GM18858 (cell line): Measurements from ENCODE around the gene C1orf87.
"Not testable (repeated sequence)": the region's sequence is repeated elsewhere in the genome, so short reads cannot be mapped to it uniquely, and the experiment has no call there.

ENCODE experiments used
- ATAC-seq: cut with Tn5 transposase; IDR thresholded peaks from one replicate; pipeline ENCODE4 v1.9.1; 2021; ENCODE audit not compliant: unreplicated experiment

The C1orf87 gene

GRCh38 chr1:59997479-59998115, 76.0 kb downstream of the C1orf87 start:
- ATAC-seq, result no peak

- ATAC-seq, result no peak
Measured at GRCh38 chr1:59994302-59995198, 79.0 kb downstream of the C1orf87 start.

- no peak for ATAC-seq
Measured at GRCh38 chr1:59992040-59992820, 81.3 kb downstream of the C1orf87 start.

- ATAC-seq, result no peak
Measured at GRCh38 chr1:59990470-59990869, 83.1 kb downstream of the C1orf87 start.

- ATAC-seq, result no peak
Measured at GRCh38 chr1:59986516-59987310, 86.9 kb downstream of the C1orf87 start.

GRCh38 chr1:59985911-59986515, 87.6 kb downstream of the C1orf87 start:
- ATAC-seq, result no peak

GRCh38 chr1:59979666-59980065, 93.9 kb downstream of the C1orf87 start:
- ATAC-seq, result no peak

- no peak for ATAC-seq
Measured at GRCh38 chr1:59978511-59978910, 95.1 kb downstream of the C1orf87 start.

GRCh38 chr1:59978026-59978425, 95.5 kb downstream of the C1orf87 start:
- no peak for ATAC-seq

- no peak for ATAC-seq
Measured at GRCh38 chr1:59977075-59977410, 96.5 kb downstream of the C1orf87 start.

- ATAC-seq, result no peak
Measured at GRCh38 chr1:59976194-59977074, 97.1 kb downstream of the C1orf87 start.

- no peak for ATAC-seq
Measured at GRCh38 chr1:59973719-59974118, 99.9 kb downstream of the C1orf87 start.

- no peak for ATAC-seq
Measured at GRCh38 chr1:59972216-59972927, 101.2 kb downstream of the C1orf87 start.

- no peak for ATAC-seq
Measured at GRCh38 chr1:59971464-59971911, 102.1 kb downstream of the C1orf87 start.

GRCh38 chr1:59969542-59970175, 103.9 kb downstream of the C1orf87 start:
- not testable (repeated sequence) for ATAC-seq

- ATAC-seq, result not testable (repeated sequence)
Measured at GRCh38 chr1:59968746-59969145, 104.8 kb downstream of the C1orf87 start.

- ATAC-seq, result no peak
Measured at GRCh38 chr1:59967780-59968179, 105.8 kb downstream of the C1orf87 start.

GRCh38 chr1:59967141-59967697, 106.4 kb downstream of the C1orf87 start:
- no peak for ATAC-seq
